ENCODE results near the gene HERC5.
A peak's percentile ranks its signal among the peaks of the same experiment; 100 is the strongest.
"Not testable (repeated sequence)": the region's sequence is repeated elsewhere in the genome, so short reads cannot be mapped to it uniquely, and the experiment has no call there.

HERC5 gene
- total RNA-seq = 47.7 to 50.5 reads per million in 2 donors

DNA sequence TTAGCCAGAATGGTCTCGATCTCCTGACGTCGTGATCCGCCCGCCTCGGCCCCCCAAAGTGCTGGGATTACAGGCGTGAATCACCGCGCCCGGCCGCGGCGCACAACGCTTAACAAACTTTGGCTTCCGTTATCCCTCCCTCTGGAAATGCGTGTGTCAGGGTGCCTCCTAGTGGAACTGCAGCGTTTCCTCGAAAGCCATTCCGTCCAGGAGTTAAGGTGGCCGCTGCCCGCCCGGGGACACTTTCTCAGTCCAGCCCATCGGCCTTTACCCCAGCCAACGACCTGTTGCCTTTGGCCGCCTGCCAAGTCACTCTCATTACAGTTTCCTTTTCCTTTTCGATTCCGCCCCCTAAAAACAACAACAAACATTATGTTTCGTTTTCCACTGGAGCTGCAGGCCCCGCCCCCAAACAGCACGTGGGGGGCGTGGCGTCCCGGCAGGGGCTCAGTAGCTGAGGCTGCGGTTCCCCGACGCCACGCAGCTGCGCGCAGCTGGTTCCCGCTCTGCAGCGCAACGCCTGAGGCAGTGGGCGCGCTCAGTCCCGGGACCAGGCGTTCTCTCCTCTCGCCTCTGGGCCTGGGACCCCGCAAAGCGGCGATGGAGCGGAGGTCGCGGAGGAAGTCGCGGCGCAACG is at the start of gene HERC5:
Gene HERC5, plus strand, starts transcription at position 450 of the 637 bp plus-strand sequence. Its CDS starts 151 bp downstream, at position 601.
- DNase-seq = peak; percentile 78 to 96 (median 88)

DNA sequence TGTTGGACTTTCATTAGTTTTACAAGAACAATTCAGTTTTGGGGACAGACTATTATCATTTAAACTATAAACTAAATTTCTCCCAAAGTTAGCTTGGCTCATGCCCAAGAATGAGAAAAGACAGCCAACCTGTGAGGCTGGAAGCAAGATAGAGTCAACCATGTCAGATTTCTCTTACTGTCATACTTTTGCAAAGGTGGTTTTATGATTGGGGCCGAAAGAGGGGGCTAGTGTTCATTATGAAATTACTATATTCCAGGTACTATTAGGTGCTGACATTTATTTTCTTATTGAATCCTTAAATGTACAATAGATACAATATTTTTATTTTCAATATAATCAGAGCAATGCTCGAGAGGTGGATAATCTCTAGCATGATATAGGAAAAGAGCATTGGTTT is 47.7 kb upstream of the HERC5 start:
- DNase-seq = no peak

DNA sequence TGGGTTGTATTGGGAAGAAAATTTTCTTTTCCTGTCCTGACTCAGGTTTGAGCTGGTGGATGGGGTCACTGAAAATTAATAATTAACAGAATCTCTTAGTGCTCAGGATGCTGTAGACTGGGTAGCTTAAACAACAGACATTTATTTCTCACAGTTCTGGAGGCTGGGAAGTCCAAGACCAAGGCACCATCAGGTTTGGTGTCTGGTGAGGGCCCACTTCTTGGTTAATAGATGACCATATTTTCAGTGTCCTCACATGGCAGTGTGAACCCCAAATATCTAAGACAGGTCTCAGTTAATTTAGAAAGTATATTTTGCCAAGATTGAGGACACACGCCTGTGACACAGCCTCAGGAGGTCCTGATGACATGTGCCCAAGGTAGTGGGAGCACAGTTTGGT is 47.1 kb upstream of the HERC5 start:
- DNase-seq = no peak

DNA sequence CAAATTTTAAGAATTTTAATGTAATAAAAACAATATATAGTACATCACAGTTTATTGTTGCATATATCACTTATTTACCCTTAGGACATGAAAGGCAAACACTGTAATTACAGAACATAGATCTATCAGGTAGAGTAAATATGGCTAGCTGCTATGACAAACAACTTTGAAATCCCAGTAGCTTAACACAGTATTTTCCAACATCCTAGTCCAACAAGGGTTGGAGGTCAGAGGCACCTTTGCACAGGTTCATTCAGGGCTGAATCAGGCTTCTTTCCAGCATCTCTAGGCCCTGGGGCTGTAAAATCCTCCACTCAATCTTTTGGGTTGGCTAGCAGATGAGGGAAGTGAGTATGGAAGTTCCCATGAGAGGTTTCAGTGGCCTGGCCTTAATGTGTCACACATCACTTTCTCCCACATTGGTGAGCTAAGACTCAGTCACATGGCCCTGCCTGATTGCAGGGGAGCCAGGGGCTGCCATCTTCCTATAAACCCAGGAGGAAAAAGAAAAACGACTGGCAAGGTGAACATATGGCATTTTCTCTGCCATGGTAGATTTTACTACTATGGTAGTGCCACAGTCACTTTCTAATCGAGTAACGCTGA is 45.3 kb upstream of the HERC5 start:
- no peak for DNase-seq

DNA sequence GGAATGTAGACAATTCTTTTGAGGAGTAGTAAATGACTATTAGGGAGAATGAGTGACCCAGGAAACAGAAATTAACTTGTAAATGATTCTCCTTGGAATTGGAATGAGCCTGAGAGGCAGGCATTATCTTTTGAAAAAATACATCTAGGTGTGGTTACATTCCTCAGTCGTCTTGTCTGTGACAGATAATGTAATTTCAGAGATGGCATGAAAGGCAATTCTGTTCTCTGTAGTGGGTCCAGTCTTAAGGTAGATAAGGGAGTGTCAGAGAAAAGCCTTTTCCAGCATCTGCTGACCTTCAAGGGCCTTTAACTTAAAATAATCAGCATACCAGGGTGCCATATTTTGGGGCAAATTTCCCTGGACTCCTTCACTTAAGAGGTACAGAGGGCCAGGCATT is 43.1 kb upstream of the HERC5 start:
- no peak for DNase-seq

DNA sequence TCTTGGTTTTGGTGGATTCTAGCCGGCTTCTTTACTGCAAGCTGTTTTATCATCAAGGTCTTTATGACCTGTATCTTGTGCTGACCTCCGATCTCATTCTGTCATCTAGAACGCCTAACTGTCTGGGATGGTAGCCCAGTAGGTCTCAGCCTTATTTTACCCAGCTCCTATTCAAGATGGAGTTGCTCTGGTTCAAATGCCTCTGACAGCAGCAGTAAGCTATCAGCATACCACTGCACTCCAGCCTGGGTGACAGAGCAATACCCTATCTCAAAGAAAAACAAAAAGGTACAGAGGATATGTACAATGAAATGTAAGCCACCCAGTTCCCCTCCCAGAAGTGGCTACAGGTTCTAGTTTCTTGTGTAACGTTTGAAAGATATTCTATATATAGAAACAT is 42.2 kb upstream of the HERC5 start:
- DNase-seq = no peak

DNA sequence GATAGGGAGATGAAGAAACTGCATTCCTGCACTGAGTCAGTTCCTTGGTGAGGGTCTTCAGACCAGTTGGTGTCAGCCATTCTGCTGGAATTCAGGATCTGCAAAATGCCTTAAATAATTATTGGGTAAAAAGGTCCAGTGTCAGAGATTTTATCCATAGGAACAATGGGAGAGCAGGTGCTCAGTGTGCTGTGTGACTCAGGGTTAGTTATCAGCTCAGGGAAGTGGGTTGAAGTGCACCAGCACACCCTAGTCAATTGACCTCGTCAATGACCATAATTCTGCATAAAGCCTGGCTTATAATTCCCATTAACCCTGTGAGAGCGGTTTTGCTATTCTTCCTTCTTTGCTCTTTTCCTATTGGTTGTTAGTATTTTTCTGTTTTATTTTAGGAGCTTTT is 40.9 kb upstream of the HERC5 start:
- DNase-seq = no peak

DNA sequence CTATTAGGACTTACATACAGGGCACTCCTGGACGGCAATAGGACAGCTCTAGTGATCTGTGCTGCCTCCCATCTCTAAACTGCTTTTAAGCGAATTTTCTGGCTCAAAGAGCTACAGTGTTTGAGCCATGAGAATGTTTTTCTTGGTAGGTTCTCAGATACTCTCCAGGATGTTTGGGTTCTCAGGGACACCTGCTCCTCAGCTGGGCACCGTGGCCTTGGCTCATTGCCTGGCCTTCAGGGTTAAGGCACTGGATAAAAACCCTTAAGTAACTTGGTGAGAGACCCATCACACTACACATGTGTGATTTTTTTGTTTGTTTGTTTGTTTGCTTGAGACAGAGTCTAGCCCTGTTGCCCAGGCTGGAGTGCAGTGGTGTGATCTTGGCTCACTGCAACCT is 38.5 kb upstream of the HERC5 start:
- DNase-seq = no peak

DNA sequence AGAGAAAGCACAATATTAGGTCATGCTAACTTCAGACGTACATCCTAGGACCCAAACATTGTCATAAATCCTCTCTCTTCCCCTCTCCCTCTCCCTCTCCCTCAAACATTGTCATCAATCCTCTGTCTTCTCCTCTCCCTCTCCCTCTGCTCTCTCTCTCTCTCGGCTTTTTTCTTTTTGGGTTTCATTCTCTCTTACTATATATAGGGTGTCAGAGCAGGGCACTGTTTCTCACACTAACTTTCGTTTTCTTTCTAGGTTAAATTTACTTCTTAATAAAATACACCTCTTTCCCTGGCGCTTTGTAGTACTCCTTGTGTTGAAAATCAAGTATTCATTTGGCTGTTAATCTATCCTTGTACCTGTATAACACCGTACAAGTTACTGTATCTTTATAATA is 37.0 kb upstream of the HERC5 start:
- DNase-seq = no peak

DNA sequence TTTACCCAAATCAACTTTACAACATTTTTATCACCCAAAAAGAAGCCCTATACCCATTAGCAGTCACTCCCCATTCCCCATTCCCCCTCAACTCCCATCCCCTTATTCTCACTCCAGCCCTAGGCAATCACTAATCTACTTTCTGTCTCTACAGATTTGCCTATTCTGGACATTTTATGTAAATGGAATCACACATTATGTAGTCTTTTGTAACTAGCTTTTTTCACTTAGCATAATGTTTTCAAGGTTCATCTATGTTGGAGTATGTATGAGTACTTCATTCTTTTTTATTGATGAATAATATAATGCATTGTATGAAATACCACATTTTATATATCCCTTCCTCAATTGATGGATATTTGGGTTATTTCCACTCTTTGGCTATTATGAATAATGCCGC is 36.1 kb upstream of the HERC5 start:
- DNase-seq = no peak

DNA sequence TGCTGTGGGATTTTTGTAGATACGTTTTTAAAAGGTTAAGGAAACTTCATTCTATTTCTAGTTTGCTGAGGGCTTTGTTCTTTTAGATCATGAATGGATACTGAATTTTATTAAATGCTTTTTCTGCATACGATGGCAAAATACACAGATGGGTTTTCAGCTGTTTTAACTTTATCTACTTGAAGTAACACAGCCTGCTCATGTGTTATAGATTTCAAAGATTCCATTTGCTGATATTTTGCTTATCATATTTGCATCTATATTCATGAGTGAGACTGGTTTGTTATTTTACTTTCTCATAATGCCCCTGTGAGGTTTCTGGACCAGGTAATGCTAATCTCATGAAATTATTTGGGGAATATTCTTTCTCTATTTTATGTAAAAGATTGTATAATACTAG is 34.5 kb upstream of the HERC5 start:
- no peak for DNase-seq

DNA sequence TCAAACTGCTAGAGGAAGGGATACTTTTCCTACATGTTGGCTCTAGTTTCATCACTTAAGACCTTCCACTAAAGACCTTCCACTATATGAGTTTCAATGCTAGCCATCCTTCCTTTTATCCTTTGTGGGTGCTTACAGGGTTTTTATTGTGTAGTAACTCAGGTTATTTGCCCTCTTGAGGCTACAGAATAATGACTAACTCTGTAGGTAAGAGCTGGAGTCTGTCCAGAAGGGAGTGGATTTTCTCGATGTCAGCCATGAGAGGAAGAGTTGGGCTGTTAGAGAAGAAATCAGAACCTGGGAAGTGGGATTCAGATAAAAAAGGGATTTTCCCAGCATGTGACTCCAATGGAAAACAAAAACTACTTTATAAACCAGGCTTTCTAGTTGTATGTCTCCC is 27.5 kb upstream of the HERC5 start:
- no peak for DNase-seq

DNA sequence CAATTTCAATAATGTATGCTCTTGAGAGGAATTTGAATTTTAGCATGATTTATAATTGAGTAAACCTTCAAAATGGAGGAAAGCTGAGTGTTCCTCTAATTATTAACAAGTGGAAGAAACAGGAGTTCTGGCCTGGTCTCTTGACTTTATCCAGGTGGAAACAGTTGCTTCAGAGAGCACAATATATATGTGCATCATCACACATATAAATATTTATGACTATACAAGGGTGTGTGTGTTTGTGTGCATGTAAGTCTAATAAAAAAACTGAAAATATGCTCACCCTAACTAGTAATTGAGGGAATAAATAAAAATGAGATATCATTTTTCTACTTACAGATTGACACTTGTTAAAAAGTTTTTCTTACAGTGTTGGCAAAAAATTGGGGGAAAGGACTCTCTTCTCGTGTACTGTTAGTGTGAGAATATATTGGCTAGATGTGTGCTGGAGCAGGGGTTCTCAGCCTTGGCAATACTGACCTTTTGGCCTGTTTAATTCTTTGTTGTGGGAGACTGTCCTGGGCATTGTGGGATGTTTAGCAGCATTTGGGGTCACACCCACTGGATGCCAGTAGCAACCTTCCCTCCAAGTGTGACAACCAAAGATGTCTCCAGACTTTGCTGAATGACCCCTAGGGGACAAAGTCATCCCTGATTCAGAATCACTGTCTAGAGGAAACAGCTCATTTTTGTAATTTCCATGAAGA is 20.8 kb upstream of the HERC5 start:
- no peak for DNase-seq

DNA sequence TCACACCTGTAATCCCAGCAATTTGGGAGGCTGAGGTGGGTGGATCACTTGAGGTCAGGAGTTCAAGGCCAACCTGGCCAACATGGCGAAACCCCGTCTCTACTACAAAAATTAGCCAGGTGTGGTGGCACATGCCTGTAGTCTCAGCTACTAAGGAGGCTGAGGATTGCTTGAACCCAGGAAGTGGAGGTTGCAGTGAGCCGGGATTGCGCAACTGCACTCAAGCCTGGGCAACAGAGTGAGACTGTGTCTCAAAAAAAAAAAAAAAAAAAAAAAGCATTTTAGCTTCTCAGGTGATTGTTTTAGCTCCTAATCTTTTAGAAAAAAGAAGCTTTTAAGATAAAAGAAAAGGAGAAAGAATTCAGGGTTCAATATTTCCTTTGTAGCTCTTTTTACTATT is 19.0 kb upstream of the HERC5 start:
- not testable (repeated sequence) for DNase-seq

DNA sequence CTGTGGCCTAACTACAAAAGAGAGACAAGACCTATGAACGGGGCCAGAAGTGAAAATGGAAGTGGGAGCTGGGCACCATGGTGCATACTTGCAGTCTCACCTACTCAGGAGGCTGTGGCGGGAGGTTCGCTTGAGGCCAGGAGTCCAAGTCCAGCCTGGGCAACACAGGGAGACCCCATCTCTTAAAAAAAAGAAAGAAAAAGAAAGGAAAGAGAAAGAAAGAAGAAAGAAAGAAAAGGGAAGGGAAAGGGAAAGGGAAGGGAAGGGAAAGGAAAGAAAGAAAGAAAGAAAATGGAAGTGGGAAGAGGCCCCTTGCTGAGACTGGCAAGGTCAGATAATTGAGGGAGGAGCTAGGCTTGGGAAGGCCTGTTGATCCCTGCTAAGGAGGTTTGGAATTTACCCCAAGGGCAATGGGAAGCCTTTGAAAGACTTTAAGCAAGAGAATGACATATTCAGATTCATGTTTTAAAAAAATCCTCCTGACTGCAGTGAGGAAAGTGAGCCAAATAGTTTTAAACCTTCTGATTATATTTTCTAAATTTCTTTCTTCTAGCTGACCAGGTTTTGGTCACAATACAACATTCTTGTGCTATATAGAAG is 17.7 kb upstream of the HERC5 start:
- no peak for DNase-seq

DNA sequence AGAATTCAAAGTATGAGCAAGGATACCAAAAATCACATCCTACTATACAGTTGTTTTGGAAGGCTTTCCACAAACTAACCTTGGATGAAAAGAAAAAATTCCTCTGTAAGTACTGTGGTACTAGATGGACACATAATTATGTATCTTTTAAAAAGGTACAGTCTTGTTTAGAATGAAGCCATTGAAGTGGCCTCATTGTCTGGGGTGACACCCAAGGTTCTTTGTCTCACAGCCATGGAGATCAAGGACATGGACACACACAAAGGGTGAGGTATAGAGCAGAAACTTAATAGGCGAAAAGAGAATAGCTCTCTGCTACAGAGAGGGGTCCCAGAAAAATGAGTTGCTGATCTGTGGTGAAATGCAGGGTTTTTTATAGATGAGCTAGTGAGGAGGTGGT is 16.8 kb upstream of the HERC5 start:
- no peak for DNase-seq

DNA sequence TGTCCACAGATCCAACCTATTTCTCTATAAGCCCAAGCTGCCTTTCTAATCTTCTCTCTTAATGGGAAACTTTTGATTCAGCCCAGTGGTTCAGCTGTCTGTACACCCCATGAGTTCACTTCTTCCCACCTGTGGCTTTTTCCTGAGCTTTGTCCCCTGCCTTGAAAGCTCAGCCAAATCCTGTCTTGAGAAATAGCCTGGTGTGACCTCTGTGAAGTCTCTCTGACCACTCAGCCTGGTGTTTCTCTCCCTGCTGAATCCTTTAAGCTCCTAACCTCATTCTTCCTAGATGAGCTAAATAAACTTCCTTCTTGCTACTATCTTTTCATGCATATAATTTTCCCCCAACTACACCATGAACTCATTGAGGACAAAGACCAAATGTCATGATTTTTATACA is 15.2 kb upstream of the HERC5 start:
- DNase-seq = no peak

DNA sequence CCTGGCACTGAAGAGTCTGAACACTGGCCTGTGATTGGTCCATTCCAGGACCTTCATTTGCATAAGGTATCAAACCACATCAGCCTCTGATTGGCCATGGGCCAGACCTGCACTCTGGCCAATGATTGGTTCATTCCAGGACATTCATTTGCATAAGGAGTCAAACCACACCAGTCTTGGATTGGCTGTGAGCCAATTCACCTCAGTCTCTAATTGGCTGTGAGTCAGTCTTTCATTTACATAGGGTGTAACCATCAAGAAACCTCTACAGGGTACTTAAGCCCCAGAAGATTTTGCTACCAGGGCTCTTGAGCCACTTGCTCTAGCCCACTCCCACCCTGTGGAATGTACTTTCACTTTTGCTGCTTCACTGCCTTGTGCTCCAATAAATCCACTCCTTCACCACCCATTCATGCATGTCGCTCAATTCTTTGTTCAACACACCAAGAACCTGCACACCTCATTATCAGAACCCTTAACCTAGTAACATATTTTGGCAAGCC is 14.2 kb upstream of the HERC5 start:
- no peak for DNase-seq

DNA sequence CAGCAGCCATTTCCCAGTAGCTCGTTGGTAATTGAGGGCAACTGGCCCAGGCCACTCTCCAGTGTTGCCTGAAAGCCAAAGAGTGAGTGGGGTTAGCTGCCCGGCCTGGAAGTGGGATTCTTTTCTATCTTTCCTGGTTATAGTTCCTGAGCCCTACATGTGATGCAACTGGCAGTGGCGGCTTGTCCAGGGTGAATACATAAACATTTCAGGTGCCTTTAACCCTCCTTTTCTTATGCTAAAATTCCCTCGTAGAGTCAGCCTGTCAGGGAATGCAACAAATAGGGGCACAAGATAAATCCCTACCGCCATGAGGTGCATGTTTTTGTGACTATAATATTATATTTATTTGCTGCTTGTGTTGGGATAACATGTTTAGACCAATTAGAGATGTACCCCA is 13.4 kb upstream of the HERC5 start:
- no peak for DNase-seq

DNA sequence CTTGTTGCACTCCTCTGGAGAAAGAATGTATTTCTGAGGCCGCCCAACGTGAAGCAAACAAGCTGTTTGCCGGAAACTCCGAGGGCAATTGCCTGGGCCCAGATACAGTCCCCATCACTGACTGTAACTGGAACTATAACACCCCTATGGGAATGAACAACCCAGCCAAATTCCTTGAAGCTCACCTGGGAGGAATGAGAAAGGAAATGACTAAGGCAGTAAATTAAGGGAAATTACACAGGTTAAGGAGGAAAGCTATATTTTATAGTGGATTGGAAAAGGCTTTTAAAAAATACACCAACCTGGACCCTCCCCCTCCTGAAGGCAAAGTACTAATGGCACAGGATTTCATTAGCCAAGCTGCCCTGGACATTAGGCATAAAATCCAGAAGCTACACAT is 11.7 kb upstream of the HERC5 start:
- no peak for DNase-seq

DNA sequence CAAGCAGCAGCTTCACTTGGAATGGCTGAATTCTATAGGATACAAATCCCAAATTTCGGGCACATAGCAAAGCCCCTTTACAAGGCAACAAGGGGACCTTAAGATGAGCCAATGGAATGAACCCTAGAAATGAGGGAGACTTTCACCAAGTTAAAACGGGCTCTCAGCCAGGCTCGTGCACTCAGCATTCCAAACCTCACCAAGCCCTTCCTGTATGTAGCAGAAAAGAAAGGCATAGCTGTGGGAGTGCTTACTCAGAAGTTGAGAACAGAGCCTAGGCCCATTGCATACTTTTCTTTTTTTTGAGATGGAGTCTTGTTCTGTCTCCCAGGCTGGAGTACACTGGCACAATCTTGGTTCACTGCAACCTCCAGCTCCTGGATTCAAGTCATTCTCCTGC is 10.8 kb upstream of the HERC5 start:
- no peak for DNase-seq

DNA sequence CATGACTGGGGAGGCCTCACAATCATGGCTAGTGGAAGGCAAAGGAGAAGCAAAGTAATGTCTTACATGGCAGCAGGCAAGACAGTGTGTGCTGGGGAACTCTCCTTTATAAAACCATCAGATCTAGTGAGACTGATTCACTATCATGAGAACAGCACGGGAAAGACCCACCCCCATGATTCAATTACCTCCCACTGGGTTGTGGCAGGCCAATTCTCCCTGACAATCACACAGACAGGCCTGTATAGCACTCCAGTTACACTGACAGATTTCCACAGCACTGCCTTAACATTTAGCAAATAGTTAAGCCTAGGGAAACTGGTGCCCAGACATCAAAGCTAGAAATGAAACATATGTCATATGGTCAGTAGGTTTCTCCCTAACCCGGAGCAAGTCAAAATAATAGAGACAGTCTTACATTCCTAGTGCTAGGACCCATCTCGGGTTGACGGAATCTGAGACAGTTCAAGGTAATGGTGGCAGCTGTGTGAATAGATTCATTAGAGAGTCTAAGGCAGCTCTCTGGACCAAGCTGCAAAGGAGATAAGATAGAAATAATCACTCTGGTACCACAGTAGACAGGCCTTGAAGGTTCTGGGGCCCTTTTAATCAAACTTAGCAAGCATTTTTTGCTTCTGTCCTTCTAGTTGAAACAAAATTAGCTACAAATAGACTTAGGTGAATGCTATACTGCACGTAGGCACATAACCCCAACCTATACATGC is 9.4 kb upstream of the HERC5 start:
- DNase-seq = no peak

DNA sequence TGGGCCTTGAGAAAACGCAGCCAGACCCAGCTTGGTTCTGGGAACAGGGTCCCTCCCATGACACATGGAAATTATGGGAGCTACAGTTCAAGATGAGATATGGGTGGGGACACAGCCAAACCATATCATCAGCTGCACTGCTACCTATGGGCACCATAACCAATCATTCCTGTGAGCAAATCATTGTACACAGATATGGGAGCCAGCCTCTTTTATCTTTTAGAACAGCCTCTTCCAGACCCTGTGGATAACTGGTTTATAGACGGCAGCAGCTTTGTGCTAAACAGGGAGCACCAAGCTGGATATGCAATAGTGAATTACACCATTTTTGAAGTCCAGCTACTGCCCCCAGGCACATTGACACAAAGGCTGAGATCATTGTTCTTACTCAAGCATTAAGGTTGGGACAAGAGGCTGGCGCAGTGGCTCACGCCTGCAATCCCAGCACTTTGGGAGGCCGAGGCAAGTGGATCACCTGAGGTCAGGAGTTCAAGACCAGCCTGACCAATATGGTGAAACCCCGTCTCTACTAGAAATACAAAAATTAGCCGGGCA is 8.6 kb upstream of the HERC5 start:
- DNase-seq = not testable (repeated sequence)

All from T-helper 2 cell (primary cell).